ENCODE measurements around the gene ARX.

The ARX gene

GRCh38 chrX:25001808-25002660 is 13.7 kb downstream of the ARX start:
- DNase-seq (ENCODE audit: low read depth in 2 of 2): no peak

- DNase-seq (ENCODE audit: low read depth in 2 of 2): no peak
These were observed 16.3 kb downstream of the ARX start for GRCh38 chrX:24999511-24999910.

- DNase-seq (ENCODE audit: low read depth in 2 of 2): no peak
These were observed 19.6 kb downstream of the ARX start for GRCh38 chrX:24996096-24996709.

- DNase-seq (ENCODE audit: low read depth in 2 of 2): no peak
These were observed 21.9 kb downstream of the ARX start for GRCh38 chrX:24993879-24994278.

GRCh38 chrX:24990535-24990934 is 25.2 kb downstream of the ARX start:
- no peak for DNase-seq (ENCODE audit: low read depth in 2 of 2)

- DNase-seq (ENCODE audit: low read depth in 2 of 2): no peak
These were observed 27.5 kb downstream of the ARX start for GRCh38 chrX:24988314-24988713.

GRCh38 chrX:24987731-24988130 is 28.0 kb downstream of the ARX start:
- DNase-seq (ENCODE audit: low read depth in 2 of 2): no peak

GRCh38 chrX:24985120-24985519 is 30.6 kb downstream of the ARX start:
- no peak for DNase-seq (ENCODE audit: low read depth in 2 of 2)

GRCh38 chrX:24983931-24984330 is 31.8 kb downstream of the ARX start:
- DNase-seq (ENCODE audit: low read depth in 2 of 2): no peak

- no peak for DNase-seq (ENCODE audit: low read depth in 2 of 2)
These were observed 33.3 kb downstream of the ARX start for GRCh38 chrX:24982306-24982965.

GRCh38 chrX:24981030-24981429 is 34.7 kb downstream of the ARX start:
- no peak for DNase-seq (ENCODE audit: low read depth in 2 of 2)

- DNase-seq (ENCODE audit: low read depth in 2 of 2): no peak
These were observed 36.7 kb downstream of the ARX start for GRCh38 chrX:24979081-24979480.

- DNase-seq (ENCODE audit: low read depth in 2 of 2): no peak
These were observed 46.0 kb downstream of the ARX start for GRCh38 chrX:24969812-24970211.

- no peak for DNase-seq (ENCODE audit: low read depth in 2 of 2)
These were observed 50.4 kb downstream of the ARX start for GRCh38 chrX:24965372-24965771.

GRCh38 chrX:24963823-24964222 is 51.9 kb downstream of the ARX start:
- no peak for DNase-seq (ENCODE audit: low read depth in 2 of 2)

- no peak for DNase-seq (ENCODE audit: low read depth in 2 of 2)
These were observed 54.0 kb downstream of the ARX start for GRCh38 chrX:24961809-24962208.

GRCh38 chrX:24956828-24957227 is 58.9 kb downstream of the ARX start:
- DNase-seq (ENCODE audit: low read depth in 2 of 2): no peak

GRCh38 chrX:24955372-24955930 is 60.3 kb downstream of the ARX start:
- DNase-seq (ENCODE audit: low read depth in 2 of 2): no peak

- DNase-seq (ENCODE audit: low read depth in 2 of 2): no peak
These were observed 61.0 kb downstream of the ARX start for GRCh38 chrX:24954732-24955131.
